Measurements from ENCODE around the gene SSH3.

Gene SSH3

GRCh38 chr11:67349036-67349435 is 45.7 kb downstream of the SSH3 start:
- peak; percentile 5 for DNase-seq (ENCODE audit: low spot score)

DNA sequence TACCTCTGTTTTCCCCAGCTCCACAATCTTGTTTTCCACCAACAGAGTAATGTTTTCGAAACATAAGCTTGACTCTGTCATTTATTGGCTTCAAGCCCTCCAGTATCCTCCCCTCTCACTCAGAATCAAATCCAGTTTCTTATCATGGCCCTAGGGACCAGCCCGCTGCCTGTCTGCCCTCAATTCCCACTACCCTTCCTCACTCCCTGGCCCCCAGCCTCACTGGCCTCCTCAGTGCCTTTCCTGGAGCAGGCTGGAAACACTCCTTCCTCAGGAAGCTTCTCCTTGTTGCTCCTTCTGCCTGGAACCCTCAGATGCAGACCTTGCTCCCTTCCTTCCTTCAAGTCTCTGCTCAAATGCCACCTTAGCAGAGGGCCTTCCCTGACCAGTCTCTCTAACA is 46.1 kb downstream of the SSH3 start:
- DNase-seq (ENCODE audit: low spot score): no peak

DNA sequence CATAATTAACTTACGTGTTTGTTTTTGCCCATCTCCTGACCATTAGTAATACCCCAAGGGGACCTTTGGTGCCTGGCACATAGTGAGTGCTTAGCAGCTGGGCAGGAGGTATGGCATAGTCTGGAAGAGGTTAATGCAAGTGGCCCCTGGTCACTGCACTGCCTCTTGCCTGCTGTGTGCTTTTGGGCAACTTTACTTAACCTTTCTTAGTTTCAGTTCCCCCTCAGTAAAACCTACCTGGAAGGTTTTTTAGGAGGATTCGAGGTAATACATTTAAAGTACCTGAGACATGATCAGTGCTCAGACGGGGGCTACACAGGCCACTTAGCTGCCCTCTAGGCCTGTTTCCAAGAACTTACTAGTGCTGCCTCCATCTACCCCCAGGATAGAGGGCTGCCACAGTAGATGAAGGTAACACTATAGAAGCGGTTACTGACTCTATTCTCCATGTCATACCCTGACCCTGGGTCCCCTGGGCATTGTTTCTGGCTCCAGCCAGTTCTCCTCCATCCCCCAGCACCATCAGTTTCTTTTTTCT is 46.7 kb downstream of the SSH3 start:
- DNase-seq (ENCODE audit: low spot score): no peak

GRCh38 chr11:67351275-67352005 is 48.1 kb downstream of the SSH3 start:
- peak; percentile 90 for DNase-seq (ENCODE audit: low spot score)

DNA sequence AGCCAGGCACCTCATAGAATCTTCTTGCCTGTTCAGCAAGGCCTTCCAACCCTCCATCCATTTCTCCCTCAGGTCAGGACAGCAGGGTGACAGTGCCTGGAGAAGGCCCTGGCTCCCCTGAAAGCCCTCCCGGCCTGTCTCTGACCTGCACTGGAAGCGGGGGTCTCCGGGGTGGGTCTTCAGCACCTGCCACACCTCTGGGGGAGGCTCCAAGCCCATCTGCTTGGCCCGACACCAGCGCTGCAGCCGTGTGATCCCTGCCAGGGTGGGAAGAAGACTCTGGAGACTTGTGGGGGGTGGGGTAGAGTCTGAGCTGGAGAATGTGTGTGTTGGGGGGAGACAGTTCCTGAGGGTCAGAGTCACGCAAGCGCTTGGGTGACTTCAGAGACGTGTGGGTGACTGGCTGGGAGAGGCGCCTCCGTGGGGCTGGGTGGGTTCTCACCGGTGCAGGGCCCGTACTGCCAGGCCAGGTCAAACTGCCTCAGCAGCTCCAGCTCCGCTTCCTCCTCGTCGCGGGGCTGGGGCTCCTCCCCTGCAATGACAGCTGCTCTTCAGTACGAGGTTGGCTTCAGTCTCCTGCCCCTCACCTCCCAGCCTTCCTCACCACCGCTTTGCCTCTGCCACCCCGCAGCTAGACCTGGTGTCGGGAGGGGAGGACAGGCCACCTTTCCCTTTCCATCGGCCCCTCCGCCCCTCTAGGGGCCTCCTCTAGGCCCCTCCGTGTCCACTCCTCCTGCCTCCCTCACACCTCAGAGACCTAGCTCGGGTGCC is 49.4 kb downstream of the SSH3 start:
- DNase-seq (ENCODE audit: low spot score): no peak

GRCh38 chr11:67353317-67354074 is 50.2 kb downstream of the SSH3 start, which contains the start of gene POLD4:
TSS of gene POLD4 (minus strand) at chr11:67353546. CDS start at chr11:67353399, 147 bp downstream.
- DNase-seq (ENCODE audit: low spot score): peak; percentile 94

GRCh38 chr11:67354075-67355022 is 51.0 kb downstream of the SSH3 start:
- peak; percentile 17 for DNase-seq (ENCODE audit: low spot score)

- DNase-seq (ENCODE audit: low spot score): no peak
These were observed 51.9 kb downstream of the SSH3 start for GRCh38 chr11:67355023-67355793.

GRCh38 chr11:67355794-67356386 is 52.6 kb downstream of the SSH3 start:
- DNase-seq (ENCODE audit: low spot score): peak; percentile 5

DNA sequence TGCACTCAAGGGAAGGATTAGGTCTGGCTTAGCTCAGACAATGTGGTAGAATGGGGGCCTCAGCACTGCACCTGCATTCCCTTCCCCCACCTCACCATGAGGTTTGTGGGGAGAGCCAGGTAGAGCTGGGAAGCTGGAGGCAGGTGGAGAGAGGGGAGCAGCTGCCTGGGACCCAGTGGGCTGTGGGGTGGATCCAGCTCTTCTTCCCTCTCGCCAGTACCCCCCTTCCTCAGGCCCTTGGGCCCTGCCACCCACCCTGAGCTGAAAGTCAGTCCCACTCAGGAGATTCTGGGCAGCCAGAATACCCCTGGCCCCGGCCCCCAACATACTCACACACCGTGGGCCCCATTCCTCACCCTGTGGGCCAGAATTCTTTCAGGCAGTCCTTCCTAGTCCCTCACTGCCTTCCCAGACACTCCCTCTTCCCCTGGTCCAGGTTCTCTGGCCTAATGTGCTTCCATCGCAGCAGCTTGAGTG is 53.1 kb downstream of the SSH3 start:
- DNase-seq (ENCODE audit: low spot score): peak; percentile 3

- DNase-seq (ENCODE audit: low spot score): peak; percentile 85
These were observed 53.7 kb downstream of the SSH3 start for GRCh38 chr11:67356864-67357561.

GRCh38 chr11:67357831-67358670 is 54.7 kb downstream of the SSH3 start:
- peak; percentile 3 for DNase-seq (ENCODE audit: low spot score)

Data from hematopoietic multipotent progenitor cell treated with erythropoietin and hydrocortisone succinate and interleukin-3 and kit ligand, for 17 days (in vitro differentiated cells).